HG03378 (cell line): ENCODE data around the gene MLLT1.

Experiments
- ATAC-seq: cut with Tn5 transposase; IDR thresholded peaks from one replicate; pipeline ENCODE4 v1.9.1; 2021; ENCODE audit warnings: mild to moderate bottlenecking, moderate library complexity; ENCODE audit not compliant: unreplicated experiment

Gene MLLT1

DNA sequence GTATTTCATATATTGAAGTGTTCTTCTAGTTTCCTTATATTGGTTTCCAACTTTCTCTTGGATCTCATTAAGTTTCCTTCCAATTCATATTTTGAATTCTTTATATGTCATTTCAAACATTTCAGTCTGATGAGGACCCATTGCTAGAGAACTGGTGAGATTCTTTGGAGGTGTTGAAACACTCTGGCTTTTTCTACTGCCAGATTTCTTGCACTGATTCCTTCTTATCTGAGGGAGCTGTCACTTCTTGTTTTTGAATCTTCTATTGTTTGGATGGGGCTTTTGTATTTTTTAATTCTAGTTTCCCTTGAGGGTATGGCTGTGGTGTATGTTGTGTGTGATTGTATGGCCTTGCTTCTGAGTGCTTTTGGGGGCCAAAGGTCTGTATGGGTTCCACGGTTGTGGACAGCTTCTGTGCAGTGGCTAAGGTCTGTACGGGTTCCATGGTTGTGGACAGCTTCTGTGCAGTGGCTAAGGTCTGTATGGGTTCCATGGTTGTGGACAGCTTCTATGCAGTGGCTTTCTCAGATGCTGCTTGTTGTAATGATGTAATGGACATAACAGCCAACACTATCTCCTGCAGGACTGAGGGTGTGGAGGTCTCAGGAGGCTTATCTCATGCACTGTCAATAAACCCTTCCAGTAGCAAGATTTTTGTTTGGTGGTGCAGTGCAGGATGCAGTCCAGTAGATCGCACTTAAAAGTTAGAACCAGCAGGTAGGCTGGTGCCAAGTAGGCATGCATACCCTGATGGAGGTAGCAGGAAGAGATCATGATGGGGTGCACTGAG lies 107.5 kb downstream of the MLLT1 start:
- no peak for ATAC-seq

DNA sequence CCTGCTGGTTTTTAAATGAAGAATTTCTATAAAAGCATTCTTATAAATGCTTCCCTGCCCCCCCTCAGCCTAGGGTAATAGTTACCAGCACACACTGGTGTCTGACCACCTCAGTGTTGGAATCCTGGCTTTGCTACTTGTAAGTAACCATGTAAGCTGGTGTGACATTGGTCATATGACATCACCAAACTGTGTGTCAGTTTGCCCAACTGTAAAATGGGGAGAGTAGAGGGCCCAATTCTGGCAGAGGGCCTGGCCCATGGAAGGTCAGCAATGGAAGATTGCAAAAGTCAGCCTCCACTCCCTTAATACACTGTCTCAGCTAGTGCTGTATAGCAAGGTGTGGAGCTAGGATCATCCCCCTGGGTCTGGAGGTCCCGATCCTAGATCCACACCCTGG lies 112.7 kb downstream of the MLLT1 start:
- ATAC-seq = no peak

GRCh38 chr19:6164906-6165531 lies 114.8 kb downstream of the MLLT1 start:
- no peak for ATAC-seq

- ATAC-seq = no peak
These were observed 118.4 kb downstream of the MLLT1 start for GRCh38 chr19:6161271-6161850.
